LNCAP (cell line): ENCODE results near the gene NSRP1.

Source experiments
- TF ChIP-seq, protein P1 (sequence below): fragments of 450-650 bp; IDR thresholded peaks from 2 replicates; pipeline ENCODE4 v1.5.1; 2017; ENCODE audit warnings: mild to moderate bottlenecking

The NSRP1 gene

DNA sequence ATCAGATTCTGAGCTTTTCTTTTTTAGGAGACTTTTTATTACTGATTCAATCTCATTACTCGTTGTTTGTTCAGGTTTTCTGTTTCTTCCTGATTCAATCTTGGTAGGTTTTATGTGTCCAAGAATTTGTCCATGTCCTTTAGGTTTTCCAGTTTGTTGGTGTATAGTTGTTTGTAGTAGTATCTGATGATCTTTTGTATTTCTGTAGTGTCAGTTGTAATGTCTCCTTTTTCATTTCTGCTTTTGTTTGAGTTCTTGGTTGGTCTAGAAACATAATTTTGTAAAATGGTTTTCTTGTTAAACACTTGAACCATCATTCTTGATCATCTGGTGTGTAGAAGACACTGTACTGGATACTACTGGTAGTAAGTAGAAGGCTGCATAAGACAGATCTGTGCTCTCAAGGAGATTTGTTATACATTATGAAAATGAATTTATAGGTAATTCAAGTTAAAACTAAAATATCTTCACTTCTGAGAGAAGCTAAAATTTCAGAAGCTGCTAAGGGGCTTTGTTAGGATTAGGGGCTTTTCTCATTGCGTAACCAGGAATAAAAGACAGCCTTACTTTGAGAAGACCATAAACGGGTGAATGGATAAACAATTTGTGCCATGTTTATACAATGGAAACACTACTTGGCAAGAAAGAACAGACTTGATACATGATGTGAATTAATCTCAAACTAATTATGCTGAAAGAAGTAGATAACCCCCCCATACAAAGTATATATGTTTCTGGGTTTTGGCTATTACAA is 44.0 kb downstream of the NSRP1 start:
- TF ChIP-seq, protein P1, sequence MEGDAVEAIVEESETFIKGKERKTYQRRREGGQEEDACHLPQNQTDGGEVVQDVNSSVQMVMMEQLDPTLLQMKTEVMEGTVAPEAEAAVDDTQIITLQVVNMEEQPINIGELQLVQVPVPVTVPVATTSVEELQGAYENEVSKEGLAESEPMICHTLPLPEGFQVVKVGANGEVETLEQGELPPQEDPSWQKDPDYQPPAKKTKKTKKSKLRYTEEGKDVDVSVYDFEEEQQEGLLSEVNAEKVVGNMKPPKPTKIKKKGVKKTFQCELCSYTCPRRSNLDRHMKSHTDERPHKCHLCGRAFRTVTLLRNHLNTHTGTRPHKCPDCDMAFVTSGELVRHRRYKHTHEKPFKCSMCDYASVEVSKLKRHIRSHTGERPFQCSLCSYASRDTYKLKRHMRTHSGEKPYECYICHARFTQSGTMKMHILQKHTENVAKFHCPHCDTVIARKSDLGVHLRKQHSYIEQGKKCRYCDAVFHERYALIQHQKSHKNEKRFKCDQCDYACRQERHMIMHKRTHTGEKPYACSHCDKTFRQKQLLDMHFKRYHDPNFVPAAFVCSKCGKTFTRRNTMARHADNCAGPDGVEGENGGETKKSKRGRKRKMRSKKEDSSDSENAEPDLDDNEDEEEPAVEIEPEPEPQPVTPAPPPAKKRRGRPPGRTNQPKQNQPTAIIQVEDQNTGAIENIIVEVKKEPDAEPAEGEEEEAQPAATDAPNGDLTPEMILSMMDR: no peak

DNA sequence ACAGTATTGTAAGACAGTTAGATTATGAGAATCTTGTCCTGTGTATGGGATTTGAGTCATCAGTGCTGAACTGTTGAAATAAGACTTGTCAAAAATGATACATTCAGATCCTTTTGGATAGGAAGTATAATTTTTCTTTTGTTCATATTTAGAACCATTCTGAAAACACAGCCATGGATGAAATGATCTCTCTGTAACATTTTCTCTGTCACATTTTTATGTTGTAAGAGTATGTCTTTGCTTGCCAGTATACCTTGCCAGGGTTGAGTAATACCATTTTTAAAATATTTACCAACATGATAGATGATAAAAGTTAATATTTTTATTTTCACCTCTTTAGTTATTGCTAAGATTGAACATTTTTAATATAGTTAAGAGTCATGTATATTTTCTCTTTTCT is 45.0 kb downstream of the NSRP1 start:
- TF ChIP-seq, protein P1: no peak

DNA sequence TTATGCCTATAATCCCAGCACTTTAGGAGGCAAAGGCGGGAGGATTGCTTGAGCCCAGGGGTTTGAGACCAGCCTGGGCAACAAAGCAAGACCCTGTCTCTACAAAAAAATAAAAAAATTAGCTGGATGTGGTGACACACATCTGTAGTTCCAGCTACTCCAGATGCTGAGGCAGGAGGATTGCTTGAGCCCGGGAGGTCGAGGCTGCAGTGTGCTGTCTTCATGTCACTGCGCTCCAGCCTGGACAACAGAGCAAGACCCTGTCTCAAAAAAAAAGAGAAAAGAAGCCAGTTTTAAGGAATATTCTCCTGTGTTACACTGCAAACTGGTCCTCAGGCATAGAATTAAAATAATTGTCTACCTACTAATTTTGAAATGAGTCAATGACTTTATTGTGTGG is 47.9 kb downstream of the NSRP1 start:
- TF ChIP-seq, protein P1: no peak

DNA sequence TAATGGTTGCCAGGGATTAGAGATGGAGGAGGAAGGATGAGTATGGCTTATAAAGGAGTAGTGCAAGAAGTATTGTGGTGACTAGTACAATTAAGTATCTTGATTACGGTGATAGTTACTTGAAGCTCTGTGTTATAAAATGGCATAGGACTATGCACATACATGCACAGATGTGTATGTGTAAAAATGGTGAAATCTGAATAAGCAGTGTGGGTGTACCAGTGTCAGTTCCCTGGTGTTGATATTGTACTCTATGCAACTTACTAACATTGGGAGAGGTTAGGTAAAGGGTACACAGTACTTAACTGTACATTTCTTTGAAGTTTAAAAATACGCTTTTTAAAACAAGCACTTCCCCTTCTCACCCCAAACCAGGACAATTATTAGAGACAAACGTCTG is 48.5 kb downstream of the NSRP1 start:
- TF ChIP-seq, protein P1: no peak

DNA sequence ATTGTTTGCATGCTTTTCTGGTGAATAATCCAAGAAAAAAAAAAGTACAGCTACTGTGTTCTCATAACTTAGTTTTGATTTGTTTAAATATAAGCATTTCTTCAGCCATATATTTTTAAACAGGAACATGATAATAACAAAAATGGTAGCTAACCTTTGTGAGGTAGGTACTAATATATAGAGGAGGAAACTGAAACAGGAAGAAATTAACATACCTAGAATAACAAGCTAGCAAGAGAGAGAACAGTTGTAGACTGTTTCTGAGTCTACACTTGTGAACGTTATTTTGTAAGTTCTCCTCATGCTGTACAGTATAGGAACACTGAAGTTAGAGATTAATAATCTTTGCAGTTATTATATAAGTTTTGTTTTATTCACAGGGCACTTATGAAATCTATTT is 49.3 kb downstream of the NSRP1 start:
- TF ChIP-seq, protein P1: no peak

DNA sequence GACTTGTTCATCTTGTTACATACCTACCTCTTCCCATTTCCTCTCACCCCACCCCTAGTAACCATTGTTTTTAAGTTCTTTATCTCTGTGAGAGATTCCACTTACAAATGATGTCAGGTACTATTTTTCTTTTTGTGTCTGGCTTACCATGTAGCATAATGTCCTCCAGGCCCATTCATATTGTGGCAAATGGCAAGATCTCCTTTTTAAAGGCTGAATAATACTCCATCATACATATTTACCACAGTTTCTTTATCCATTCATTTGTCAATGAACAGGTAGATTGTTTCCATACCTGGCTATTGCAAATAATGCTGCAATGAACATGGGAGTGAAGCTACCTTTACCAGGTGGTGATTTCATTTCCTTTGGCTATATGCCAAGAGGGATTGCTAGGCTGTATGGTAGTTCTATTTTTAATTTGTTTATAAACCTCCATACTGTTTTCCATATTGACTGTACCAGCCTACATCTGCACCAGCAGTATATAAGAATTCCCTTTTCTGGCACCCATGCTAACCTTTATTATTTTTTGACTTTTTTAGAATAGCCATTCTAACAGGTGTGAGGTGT is 53.9 kb downstream of the NSRP1 start:
- TF ChIP-seq, protein P1: no peak

DNA sequence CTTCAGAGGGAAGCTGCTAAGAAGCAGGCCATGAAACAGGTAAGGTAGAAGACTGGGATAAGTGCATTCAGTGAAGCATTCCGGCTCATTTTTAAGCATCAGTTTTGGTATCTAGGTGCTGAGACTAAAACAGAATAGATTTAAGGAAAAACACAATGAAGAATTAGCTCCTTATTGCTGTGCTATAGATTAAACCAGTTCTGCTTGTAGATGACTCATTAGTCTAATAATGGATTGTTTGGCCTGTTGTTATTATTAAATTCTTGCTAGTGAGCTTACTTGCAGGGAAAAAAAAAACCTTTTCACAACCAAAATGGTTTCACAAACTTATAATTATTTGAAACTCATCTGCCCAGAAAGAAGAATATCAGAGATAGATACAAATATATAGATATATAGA is 55.9 kb downstream of the NSRP1 start:
- TF ChIP-seq, protein P1: no peak
